Upper lobe of left lung (tissue), 6 donors: ENCODE measurements around the gene EXOC6B. TPM values are rescaled to one million over a fixed set of nuclear protein-coding genes. Genes with fewer than 3 reads are reported as not detected.

Experiments used
- ATAC-seq, 2 donors: fragments of 200-7000 bp; cut with Tn5 transposase; one replicate each; pipeline ENCODE4 v1.9.1; 2022; ENCODE audit warnings: mild to moderate bottlenecking in 2 of 2, moderate library complexity in 2 of 2; ENCODE audit not compliant: low FRiP score in 2 of 2
- DNase-seq, 2 donors: peaks; one replicate each; pipeline ENCODE4 v3.0.0-alpha.2; 2019 to 2020
- H3K27ac ChIP-seq, 4 donors: fragments of 200-600 bp; sonication (generic); one replicate each; pipeline ENCODE4 v1.5.1; 2016 to 2019
- H3K27me3 ChIP-seq, 4 donors: fragments of 200-600 bp; sonication (generic); one replicate each; pipeline ENCODE4 v1.5.1; 2017 to 2019
- H3K36me3 ChIP-seq, 4 donors: fragments of 200-600 bp; sonication (generic); one replicate each; pipeline ENCODE4 v1.5.1; 2016 to 2019
- H3K4me1 ChIP-seq, 4 donors: fragments of 200-600 bp; sonication (generic); one replicate each; pipeline ENCODE4 v1.5.1; 2018 to 2019
- H3K4me3 ChIP-seq, 4 donors: fragments of 200-600 bp; sonication (generic); one replicate each; pipeline ENCODE4 v1.5.1; 2017 to 2019; ENCODE audit warnings: mild to moderate bottlenecking in 2 of 4, moderate library complexity in 1 of 4
- H3K9me3 ChIP-seq, 4 donors: fragments of 200-600 bp; sonication (generic); one replicate each; pipeline ENCODE4 v1.5.1; 2018 to 2019
- CTCF ChIP-seq, 6 experiments: fragments of 450-650 bp in 4 of 6; fragments of 200-600 bp in 2 of 6; sonication (generic) in 2 of 6; IDR thresholded peaks; one replicate each; pipeline ENCODE4 v1.5.1; 2016 to 2019; ENCODE audit warnings: antibody characterized with exemption in 6 of 6
- EP300 ChIP-seq, 4 donors: sonication (generic); formaldehyde crosslinking; IDR thresholded peaks; one replicate each; pipeline ENCODE4 v1.5.1; 2017; ENCODE audit warnings: antibody characterized with exemption in 4 of 4, control low read depth in 2 of 4
- POLR2A ChIP-seq, 4 donors: fragments of 450-650 bp; IDR thresholded peaks; one replicate each; pipeline ENCODE4 v1.5.1; 2016 to 2017; ENCODE audit warnings: antibody characterized with exemption in 4 of 4, mild to moderate bottlenecking in 2 of 4
- POLR2AphosphoS5 ChIP-seq, 2 donors: sonication (generic); formaldehyde crosslinking; IDR thresholded peaks; one replicate each; pipeline ENCODE4 v1.5.1; 2017; ENCODE audit warnings: antibody characterized with exemption in 2 of 2
- WGBS, 2 donors: methylation state at CpG; one replicate each; pipeline ENCODE4 v1.1.5; 2017 to 2018; 5-methylcytosine and 5-hydroxymethylcytosine counted together
- total RNA-seq, 6 donors: library from RNA; depleted of rRNA in 4 of 6; stranded (reverse); fragments of >200 nt in 4 of 6; gene quantifications; one replicate each; pipeline versions ENCODE4 v1.1.0 to v1.2.1, GENCODE V29; 2016 to 2021
- donor health status: DM: no; HTN: no; CAD: no; lungs with moderate emphysema.
- donor health status: DM: no; HTN: yes; CAD: no; lungs with severe emphysema.

EXOC6B gene
- total RNA-seq, 6 donors from 2014 or later, result 11.0 to 56.6 (median 24.0) TPM

GRCh38 chr2:72155151-72155550 is 670.7 kb downstream of the EXOC6B start:
- peaks cover 0 to 4% (median 0%) of the 10 kb centered on the region in 4 donors for H3K27me3 ChIP-seq
- TF ChIP-seq POLR2A (IDR thresholded peaks at IDR 0.05), result no peak
- no peak for TF ChIP-seq EP300 (IDR thresholded peaks at IDR 0.05)
- no peak for TF ChIP-seq POLR2AphosphoS5 (IDR thresholded peaks at IDR 0.05)
- TF ChIP-seq CTCF (IDR thresholded peaks at IDR 0.05), result no peak
- 82 to 88% methylated on average over 3 of the region's 3 CpGs for WGBS, 2 donors

GRCh38 chr2:72154386-72154975 is 671.4 kb downstream of the EXOC6B start:
- whole genome bisulfite sequencing, 2 donors, result 70 to 81% methylated on average over 14 to 16 of the region's 16 CpGs
- H3K9me3 ChIP-seq, result no peaks in the 10 kb centered on the region
- peaks cover 8 to 12% (median 11%) of the 10 kb centered on the region in 4 donors for H3K4me1 ChIP-seq
- TF ChIP-seq POLR2A (IDR thresholded peaks at IDR 0.05) (no peak), EP300 (IDR thresholded peaks at IDR 0.05) (no peak), CTCF (IDR thresholded peaks at IDR 0.05) (no peak), POLR2AphosphoS5 (IDR thresholded peaks at IDR 0.05) (no peak)
- ATAC-seq (no peak), DNase-seq (peak in 1 of 2 donors; percentile 57)
- H3K4me3 ChIP-seq, result no peak overlapping the region
- no peak overlapping the region for H3K27ac ChIP-seq
- peaks cover 0 to 10% (median 3%) of the 10 kb centered on the region in 4 donors for H3K27me3 ChIP-seq
- H3K36me3 ChIP-seq, result no peaks in the 10 kb centered on the region

More at GRCh38 chr2:72155151-72155550, 670.7 kb downstream of the EXOC6B start:
- H3K4me3 ChIP-seq, result no peak overlapping the region
- ATAC-seq, result no peak
- H3K27ac ChIP-seq, result no peak overlapping the region
- peaks cover 1 to 5% (median 5%) of the 10 kb centered on the region in 4 donors for H3K4me1 ChIP-seq
- H3K36me3 ChIP-seq, result no peaks in the 10 kb centered on the region
- no peak for DNase-seq
- no peaks in the 10 kb centered on the region for H3K9me3 ChIP-seq

GRCh38 chr2:72153924-72154323 is 671.9 kb downstream of the EXOC6B start:
- ATAC-seq, result no peak
- TF ChIP-seq POLR2AphosphoS5 (IDR thresholded peaks at IDR 0.05), result no peak
- no peak for TF ChIP-seq CTCF (IDR thresholded peaks at IDR 0.05)
- no peak for TF ChIP-seq EP300 (IDR thresholded peaks at IDR 0.05)
- no peak for TF ChIP-seq POLR2A (IDR thresholded peaks at IDR 0.05)
- H3K27me3 ChIP-seq, result peaks cover 0 to 15% (median 6%) of the 10 kb centered on the region in 4 donors
- 87 to 94% methylated on average over 5 of the region's 5 CpGs for WGBS, 2 donors
- no peak for DNase-seq
- H3K4me3 ChIP-seq, result no peak overlapping the region
- peaks cover 14 to 17% (median 16%) of the 10 kb centered on the region in 4 donors for H3K4me1 ChIP-seq
- H3K27ac ChIP-seq, result no peak overlapping the region
- H3K36me3 ChIP-seq, result no peaks in the 10 kb centered on the region
- H3K9me3 ChIP-seq, result no peaks in the 10 kb centered on the region

GRCh38 chr2:72153026-72153791 is 672.6 kb downstream of the EXOC6B start:
- ATAC-seq (no peak), DNase-seq (no peak)
- no peak overlapping the region for H3K4me3 ChIP-seq
- TF ChIP-seq POLR2A (IDR thresholded peaks at IDR 0.05), result no peak
- no peak for TF ChIP-seq CTCF (IDR thresholded peaks at IDR 0.05)
- peaks cover under 1 to 16% (median 6%) of the 10 kb centered on the region in 4 donors for H3K27me3 ChIP-seq
- 93 to 94% methylated on average over 9 to 18 of the region's 18 CpGs for WGBS, 2 donors
- no peaks in the 10 kb centered on the region for H3K9me3 ChIP-seq
- H3K27ac ChIP-seq, result no peak overlapping the region
- H3K4me1 ChIP-seq, result peaks cover 15 to 22% (median 18%) of the 10 kb centered on the region in 4 donors
- H3K36me3 ChIP-seq, result no peaks in the 10 kb centered on the region
